HUDEP-2 (cell line): ENCODE measurements around the gene ANXA4.
A peak's percentile ranks its signal among the peaks of the same experiment; 100 is the strongest.
"Not testable (repeated sequence)": the region's sequence is repeated elsewhere in the genome, so short reads cannot be mapped to it uniquely, and the experiment has no call there.

Source experiments
- DNase-seq, 76 experiments: peaks; one replicate each; lab custom pipeline; 2025; ENCODE audit not compliant: unreplicated experiment in 76 of 76; lab: John Stamatoyannopoulos, UW

The ANXA4 gene

DNA sequence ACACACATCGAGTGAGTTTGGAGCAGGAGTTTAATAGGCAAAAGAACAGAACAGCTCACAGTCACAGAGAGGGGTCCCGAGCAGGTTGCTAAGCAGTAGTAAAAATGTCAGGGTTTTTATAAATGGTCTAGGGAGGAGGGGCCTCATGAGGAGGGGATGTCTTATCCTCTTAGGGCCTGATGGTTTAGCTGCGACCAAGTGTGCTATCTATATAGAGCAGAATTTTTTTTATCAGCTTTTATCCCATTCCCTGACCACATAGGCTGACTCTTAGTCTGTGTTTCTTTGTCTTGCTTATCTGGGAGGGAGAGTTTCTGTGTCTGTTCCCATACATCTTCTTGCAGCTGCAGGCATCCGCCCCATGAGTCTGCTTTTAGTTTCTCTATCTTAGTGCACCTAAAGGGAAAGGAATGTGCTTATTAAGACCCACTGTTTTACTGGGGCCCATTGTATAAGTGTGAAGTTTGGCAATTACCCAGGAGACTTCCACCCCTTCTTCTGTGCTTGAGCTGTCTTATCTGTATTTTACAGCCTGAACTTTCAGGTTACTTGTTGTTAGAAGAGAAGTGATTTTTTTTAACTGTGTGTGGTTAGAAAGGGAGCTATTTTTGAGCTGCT, 57.1 kb downstream of the ANXA4 start:
- peak in 74 of 76 experiments; percentile 38 to 98 (median 86) for DNase-seq

DNA sequence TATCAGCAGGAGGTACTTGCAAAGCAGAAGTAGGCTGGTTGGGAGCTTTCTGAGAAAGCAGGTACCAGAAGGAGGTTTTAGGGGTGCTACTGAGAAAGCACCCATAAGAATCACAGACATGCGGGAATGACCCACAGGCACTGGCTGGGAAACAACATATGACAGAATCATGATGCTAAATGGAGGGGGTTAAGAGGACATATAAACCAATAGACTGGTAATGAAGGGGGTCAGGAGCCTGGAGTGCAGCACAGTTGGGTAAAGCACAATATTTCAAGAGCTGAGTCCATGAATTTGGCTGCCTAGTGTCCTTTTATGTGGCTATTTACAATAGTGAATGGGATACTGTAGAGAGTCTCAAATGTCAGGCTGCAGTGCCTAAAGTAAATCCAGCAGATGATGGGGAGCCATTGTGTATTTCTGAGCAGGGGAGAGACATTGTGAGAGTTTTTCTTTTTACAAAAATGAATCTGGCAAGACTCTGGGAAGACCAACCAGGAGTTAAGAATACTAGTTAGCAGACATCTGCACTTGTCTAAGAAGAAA, 59.9 kb downstream of the ANXA4 start:
- no peak for DNase-seq

DNA sequence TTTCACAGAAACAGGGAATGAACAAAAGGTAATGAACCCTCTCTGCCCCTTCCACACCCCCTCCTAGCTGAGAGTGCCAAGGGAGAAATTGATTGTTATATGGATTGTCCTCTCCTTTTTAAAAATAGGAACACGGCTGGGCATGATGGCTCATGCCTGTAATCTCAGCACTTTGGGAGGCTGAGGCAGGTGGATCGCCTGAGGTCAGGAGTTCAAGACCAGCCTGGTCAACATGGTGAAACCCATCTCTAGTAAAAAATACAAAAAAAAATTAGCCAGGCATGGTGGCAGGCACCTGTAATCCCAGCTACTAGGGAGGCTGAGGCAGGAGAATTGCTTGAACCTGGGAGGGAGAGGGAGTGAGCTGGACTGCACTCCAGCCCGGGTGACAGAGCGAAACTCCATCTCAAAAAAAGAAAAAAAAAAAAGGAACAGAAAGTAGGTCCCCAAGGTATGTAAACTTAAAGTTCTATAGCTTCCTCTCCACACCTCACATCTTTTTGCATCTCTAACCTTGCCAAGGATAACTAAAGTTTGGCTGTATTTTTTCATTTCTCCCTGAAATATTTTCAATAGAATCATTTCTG, 60.9 kb downstream of the ANXA4 start:
- not testable (repeated sequence) for DNase-seq

DNA sequence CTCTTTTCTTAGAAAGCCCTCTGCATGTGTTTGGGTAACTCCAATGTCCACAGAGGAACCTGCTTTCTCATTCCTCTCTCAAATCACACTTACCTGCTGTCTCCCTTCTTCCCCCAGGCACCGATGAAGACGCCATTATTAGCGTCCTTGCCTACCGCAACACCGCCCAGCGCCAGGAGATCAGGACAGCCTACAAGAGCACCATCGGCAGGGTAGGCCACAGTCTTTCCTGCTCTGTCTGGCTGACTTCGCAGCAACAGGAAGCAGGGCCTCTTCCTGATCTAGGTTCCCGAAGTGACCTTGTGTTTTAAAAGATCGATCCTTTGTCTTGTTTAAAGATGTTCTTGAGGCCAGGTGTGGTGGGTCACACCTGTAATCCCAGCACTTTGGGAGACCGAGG, 62.5 kb downstream of the ANXA4 start:
- no peak for DNase-seq

DNA sequence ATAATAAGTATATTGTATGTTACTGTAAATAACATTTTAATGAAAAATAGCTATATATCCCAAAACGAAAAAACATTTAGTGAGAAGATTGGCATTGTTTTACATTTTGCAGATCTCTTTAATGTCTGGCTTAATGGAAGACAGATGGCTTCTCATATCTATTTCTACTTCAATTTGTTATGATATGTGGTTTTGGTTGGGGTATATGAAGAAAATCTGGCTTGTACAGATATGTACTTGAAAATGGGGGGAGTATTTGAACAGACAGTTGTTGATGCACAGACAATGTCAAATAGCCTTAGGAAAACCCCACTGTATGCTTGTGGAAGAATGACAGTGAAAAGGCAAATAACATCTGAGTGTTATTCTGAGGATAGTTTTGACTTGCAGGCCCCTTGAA, 64.0 kb downstream of the ANXA4 start:
- no peak for DNase-seq

DNA sequence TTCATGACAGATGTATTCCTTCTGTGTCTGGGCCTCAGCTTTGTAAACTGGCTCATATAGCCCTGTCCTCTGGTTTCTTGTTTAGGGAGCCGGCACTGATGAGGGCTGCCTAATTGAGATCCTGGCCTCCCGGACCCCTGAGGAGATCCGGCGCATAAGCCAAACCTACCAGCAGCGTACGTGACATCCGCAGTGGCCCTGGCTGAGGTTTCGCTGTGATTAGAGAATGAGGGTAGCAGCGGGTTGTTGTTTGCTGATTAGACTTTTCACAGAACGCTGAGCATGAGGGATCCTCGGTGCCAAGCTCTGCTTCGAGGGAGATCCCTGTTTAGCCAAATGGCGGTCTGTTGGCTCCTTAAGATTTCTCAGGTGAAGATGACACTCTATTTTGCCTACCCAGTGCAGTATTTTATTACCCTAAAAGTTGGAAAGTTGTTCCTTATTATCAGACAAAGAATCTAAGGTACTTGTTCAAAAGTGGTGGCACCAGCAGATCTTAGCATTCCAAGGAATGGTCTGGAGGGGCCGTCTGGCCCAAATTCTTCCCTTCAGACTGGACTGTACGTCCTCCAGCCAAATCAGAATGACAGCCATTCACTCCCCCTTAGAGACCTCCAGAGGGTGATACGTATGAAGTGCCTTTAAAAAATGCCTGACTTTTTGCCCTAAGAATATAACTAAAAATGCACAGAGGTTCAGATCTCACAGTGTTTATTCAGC, 66.0 kb downstream of the ANXA4 start:
- DNase-seq = no peak

DNA sequence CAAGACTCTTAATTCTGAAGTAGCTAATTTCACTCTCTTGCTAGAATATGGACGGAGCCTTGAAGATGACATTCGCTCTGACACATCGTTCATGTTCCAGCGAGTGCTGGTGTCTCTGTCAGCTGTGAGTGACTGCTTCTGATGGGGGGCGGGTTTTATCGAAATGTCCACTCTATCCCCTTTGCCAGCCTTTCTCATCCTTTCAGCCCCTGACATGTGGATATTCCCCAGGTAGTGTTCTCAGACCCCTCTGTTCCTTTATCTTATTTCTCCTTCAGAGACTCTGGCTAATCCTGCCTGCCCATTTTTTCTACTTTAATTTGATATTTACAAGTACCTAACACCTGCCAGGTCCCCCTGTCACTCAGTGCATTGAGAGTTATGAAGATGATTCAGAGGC, 68.6 kb downstream of the ANXA4 start:
- DNase-seq = no peak

DNA sequence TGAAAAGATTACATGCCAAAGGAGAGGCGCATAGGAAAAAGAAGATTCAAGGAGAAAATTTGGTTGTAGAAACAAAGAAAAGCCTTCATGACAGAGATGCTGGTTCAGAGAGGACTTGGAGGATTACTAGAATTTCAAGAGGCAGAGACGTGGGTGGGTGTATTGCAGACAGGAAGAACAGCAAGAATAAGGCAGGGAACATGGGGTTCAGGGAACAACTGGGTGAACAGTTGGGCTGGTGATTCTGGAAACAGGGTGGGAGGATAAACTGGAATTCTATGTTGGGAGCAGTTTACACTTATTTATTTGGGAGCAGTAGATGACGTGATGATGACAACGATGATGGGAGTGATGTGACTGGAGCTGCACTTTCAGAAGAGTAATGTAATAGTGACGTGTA, 69.1 kb downstream of the ANXA4 start:
- no peak for DNase-seq

DNA sequence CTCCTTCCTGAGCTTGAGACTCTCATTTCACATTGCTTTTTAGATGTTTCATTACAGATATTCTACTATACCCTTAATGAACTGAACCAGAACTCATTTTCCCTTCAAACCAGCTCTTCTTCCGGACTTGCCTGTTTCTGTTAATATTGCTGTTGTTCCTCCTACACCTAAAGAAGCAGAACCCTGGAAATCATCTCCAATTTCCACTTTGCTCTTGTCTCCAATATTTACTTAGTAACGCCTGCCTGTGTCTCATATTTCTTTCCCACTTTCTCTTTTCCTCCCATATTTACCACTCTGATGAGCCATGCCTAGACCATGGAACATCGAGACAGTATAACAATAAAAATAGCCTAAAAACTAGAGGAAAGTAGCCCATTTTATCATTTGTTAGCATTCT, 69.7 kb downstream of the ANXA4 start:
- DNase-seq = no peak

DNA sequence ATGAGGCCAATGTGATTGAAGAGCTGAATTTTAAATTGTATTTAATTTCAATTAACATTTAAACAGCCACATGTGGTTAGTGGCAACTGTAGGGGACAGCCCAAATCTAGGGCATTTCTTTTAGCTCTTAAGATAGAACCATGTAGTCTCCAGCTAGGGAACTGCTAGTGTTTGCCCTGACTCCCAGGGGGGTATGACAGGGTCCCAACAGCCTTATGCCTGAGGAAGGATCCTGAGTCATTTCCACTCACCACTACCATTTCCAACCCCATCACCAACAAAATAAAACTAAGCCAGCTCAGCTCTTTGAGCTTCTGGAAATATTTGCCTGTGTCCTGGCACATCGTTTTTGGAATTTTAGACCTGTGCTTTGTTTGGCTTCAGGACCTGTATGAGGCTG, 73.8 kb downstream of the ANXA4 start:
- DNase-seq = no peak

DNA sequence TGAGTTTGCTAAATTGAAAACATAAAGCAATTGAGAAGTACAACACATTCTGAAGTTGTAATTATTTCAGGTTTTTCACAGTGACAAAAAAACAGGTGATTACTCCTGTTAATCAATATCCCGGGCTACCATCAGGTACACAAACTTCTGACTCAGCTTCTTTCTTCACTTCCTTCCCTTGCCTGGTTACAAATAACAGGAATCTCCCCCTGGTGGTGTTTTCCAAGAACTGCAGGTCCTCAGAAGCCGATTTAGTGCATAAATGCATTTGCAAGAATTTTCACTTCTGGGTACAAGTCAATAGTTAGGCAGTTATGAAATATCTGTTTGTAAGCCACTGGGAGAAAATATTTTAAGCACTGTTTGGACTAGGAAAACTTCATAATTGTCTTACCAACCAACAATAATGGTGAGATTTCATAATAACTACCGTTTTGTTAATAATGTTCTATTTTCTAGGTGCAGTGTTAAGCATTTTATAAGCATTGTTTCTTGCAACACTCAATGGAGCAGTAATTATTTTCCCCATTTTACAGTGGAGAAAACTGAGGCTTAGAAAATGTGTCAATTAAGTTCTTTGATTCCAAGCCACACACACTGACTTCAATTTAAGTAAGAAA, 75.1 kb downstream of the ANXA4 start:
- peak in 67 of 76 experiments; percentile 4 to 78 (median 46) for DNase-seq

DNA sequence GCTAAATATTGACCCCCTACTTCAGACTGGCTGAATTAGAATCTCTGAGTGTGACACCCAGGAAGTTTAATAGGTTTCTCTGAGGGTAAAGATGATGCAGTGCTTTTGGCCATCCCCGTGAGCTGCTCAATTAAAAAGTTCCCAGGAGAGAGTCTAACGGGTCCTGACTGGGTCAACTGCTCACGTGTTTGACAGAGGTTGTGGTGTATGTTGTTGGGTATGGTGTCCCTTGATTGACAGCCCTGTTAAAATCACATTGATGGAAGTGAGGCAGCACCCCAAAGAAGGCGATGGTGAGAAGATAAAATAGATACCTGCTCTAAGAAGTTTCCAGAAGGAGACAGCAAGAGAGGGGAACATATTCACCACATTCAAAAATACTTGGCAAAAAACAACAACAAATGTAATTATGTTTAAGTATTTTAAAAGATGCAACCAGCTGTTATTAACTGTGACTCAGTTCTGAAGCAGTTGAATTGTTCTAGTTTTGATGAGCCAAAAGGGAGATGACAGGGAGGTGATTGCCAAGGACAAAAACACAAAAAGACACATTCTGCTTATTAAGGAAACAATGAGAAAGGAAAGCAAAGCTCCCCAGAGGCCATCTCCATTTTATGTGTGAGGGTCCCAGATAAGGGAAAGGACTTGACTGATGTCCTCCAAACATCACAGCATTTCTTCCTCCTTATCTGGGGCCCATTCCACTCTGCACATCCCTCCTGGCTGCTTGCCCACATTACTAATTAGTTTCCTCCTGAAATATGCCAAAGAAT, 76.0 kb downstream of the ANXA4 start:
- peak in 28 of 76 experiments; percentile 5 to 61 (median 29) for DNase-seq

DNA sequence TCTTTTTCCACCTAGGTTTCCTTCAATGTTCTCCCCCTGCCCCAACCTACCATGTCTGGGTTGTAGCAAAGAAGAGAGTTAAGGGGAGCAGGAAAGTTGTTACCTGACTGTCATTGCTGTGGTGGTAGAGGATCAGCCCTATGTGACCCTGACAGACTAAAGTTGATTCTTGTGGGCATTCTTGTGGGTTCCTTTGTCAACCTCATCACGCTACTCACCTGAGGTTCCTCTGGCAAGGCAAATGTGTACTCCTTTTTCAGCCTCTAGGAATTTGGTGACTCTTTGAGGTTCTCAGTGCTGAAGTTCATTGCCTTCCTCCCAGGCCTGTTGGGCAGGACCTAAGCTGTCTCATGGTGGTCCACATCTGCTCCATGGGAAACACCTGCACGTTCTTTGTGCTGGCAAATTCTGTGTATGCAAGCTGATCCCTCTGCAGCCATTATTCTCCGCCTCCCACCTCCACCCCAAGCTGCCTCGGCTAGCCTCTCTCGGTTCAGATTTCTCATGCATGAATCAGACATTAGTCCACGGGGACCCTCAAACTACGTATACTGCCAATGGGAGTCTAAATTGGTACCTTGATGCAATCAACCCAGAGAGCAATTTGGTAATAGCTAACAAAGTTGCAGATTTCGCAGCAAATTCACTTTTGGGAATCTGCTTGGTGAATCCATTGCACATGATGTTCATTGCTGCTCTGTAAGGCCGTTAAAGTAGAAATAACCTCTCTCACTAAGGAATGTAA, 86.0 kb downstream of the ANXA4 start:
- no peak for DNase-seq

DNA sequence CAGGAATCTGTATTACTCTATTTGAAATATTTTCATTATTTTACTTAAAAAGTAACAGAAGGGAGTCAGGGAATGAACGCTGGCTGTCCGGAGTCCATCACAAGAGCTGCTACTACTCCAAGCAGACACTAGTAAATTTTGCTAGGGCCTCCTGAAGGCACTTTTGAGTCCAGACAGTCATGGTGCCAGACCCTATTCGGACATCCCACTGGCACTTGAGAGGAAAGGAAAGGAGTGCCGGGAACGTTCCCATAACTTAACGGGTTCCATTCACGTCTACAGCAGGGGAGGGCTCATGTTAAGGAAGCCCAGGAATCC, 87.0 kb downstream of the ANXA4 start:
- DNase-seq = peak in 2 of 76 experiments; percentile 21 to 54

DNA sequence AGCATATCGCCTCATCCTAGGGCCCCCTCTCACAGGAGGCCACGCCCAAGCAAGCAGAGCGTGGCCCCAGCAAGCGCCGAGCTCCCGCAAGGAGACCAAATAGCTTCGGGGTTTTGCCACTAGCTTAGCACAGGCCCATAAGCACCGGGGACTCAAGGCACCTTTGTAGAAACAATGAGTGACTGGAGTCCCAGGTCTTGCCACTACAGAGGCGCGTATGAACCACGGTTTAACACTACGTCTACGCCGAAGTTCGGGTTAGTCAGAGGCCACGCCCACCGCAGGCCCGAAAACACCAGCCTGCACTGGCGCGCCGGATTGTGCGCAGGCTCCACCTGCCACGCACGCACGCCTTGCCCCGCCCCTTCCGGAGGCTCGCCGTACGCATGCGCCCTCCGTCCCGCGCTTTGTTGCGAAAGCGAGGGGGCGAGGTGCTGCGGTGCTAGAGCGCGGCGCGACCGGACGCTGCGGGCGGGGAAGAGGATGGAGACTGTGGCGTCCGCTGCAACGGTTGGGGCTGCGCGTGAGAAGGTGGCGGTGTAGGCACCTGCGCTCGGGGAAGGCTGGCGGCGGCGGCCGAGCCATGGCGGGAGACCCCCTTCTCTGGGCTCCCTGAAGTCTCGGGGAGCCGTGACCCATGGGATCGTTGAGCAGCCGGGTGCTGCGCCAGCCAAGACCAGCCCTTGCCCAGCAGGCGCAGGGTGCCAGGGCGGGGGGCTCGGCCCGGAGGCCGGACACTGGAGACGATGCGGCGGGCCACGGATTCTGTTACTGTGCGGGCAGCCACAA, 87.5 kb downstream of the ANXA4 start, which contains the start of gene GMCL1:
GMCL1 (plus strand) TSS at position 405 of the 789 bp plus-strand sequence; CDS start at position 638, 233 bp downstream.
- DNase-seq = peak in 75 of 76 experiments; percentile 30 to 98 (median 93)

DNA sequence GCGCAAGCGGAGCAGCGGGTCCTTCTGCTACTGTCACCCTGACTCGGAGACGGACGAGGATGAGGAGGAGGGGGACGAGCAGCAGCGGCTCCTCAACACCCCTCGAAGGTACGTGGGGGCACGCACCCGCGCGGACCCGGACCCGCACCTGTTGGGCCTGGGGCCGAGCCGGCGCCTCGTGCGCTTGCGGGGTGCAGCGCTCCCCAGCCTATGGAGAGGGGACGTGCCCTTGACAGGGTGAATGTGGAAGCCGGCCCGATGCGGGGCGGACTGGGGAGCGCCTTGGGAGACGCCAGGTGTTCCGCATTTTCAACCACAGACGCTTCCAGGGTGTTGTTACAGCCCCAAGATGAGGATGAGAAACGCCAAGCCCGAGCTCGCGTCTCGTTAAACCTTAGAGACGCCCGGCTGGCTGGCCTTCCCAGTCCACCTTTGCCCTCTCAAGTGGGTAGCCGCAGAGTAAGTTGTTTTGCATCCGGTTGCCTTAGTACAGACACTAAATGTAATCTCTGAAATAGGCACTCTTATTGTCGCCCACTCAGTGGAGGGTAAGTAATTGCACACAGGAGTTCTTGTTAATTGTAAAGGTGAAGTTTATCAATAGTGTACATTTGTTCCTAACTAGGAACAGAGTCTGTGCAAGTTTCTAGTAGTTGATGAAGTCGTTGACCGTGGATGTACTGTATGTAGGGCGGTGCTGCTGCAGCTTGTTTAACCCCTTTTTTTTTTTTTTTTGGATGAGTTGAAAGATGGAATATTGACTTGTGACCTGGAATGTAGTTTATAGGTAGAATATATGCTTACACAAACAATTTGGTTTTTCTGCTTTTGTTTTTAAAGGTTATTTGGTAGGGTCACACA, 88.3 kb downstream of the ANXA4 start:
- DNase-seq = peak in 24 of 76 experiments; percentile 3 to 46 (median 22)

DNA sequence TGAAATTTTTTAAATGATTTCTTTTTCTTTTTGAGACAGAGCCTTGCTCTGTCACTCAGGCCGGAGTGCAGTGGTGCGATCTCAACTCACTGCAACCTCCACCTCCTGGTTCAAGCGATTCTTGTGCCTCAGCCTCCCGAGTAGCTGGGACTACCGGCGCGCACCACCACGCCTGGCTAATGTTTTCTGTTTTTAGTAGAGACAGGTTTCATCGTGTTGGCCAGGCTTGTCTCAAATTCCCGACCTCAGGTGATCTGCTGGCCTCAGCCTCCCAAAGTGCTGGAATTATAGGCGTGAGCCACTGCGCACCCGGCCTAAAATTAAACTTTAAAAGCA, 88.9 kb downstream of the ANXA4 start:
- peak in 1 of 76 experiments; percentile 5 for DNase-seq

DNA sequence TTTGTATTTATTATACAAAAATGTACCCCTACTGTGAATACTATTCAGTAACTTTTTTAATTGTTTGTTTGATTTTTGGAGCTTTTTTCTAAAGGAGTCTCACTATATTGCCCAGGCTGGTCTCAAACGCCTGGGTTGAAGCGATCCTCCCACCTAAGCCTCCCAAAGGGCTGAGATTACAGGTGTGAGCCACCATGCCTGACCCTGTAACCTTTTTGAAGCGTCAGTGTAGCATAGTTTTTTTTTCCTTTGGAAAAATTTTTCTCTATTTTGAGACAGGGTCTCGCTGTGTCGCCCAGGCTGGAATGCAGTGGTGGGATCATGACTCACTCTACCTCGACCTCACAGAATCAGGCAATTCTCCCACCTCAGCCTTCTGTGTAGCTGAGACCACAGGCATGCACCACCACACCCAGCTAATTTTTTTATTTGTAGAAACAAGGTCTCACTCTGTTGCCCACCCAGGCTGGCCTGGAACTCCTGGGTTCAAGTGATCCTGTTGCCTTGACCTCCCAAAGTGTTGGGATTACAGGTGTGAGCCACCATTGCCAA, 89.5 kb downstream of the ANXA4 start:
- DNase-seq = no peak
